CD14-positive monocyte (primary cell): ENCODE data around the gene ERO1B. TPM values are rescaled to one million over a fixed set of nuclear protein-coding genes. Genes with fewer than 3 reads are reported as not detected.

Source experiments
- DNase-seq, 3 donors: peaks; one replicate each; pipeline ENCODE4 v3.0.0-alpha.2; 2011 to 2022
- H2AFZ ChIP-seq: 2 replicates; pipeline ENCODE4 v1.6.0; 2012; ENCODE audit warnings: mild to moderate bottlenecking, low read depth, low read length, inconsistent platforms; ENCODE audit not compliant: insufficient read depth, poor library complexity, severe bottlenecking
- H3K27ac ChIP-seq, 2 donors: 1 replicate in 1 of 2; 2 replicates in 1 of 2; pipeline ENCODE4 v1.5.1; 2012 to 2013; ENCODE audit warnings: low read length in 2 of 2, control low read depth in 1 of 2, inconsistent platforms in 1 of 2, low read depth in 1 of 2, mild to moderate bottlenecking in 1 of 2
- H3K27me3 ChIP-seq, 2 donors: one replicate each; pipeline versions ENCODE4 v1.6.0 to v1.6.1; 2011 to 2013; ENCODE audit warnings: low read length in 2 of 2; ENCODE audit not compliant: control insufficient read depth in 2 of 2, insufficient read depth in 2 of 2
- H3K36me3 ChIP-seq, 2 donors: replicated peaks in 1 of 2; 1 replicate in 1 of 2; 2 replicates in 1 of 2; pipeline versions ENCODE4 v1.5.1 to v1.6.1; 2012 to 2013; ENCODE audit warnings: low read length in 2 of 2, control low read depth in 1 of 2, inconsistent platforms in 1 of 2, mild to moderate bottlenecking in 1 of 2; ENCODE audit not compliant: insufficient read depth in 2 of 2, control insufficient read depth in 1 of 2
- H3K4me1 ChIP-seq, 2 donors: 1 replicate in 1 of 2; 2 replicates in 1 of 2; pipeline versions ENCODE4 v1.5.1 to v1.6.1; 2012 to 2013; ENCODE audit warnings: low read length in 2 of 2, control low read depth in 1 of 2, inconsistent platforms in 1 of 2, mild to moderate bottlenecking in 1 of 2, moderate library complexity in 1 of 2; ENCODE audit not compliant: insufficient read depth in 2 of 2, control insufficient read depth in 1 of 2
- H3K4me2 ChIP-seq: replicated peaks from 2 replicates; pipeline ENCODE3; 2012; ENCODE audit warnings: low read length, moderate library complexity, mild to moderate bottlenecking; ENCODE audit not compliant: poor library complexity, severe bottlenecking; ENCODE audit errors: extremely low read depth
- H3K4me3 ChIP-seq, 3 experiments: fragments of 200-600 bp in 1 of 3; sonication (generic) in 1 of 3; replicated peaks in 1 of 3; 1 replicate in 2 of 3; 2 replicates in 1 of 3; pipeline ENCODE4 v1.5.1; 2011 to 2013; ENCODE audit warnings: low read length in 3 of 3, mild to moderate bottlenecking in 3 of 3, control low read depth in 2 of 3, low read depth in 2 of 3, inconsistent platforms in 1 of 3, moderate library complexity in 1 of 3
- H3K79me2 ChIP-seq: 2 replicates; pipeline ENCODE4 v1.6.0; 2012; ENCODE audit warnings: mild to moderate bottlenecking, control low read depth, inconsistent platforms, low read length, moderate library complexity; ENCODE audit not compliant: insufficient read depth
- H3K9ac ChIP-seq: 2 replicates; pipeline ENCODE4 v1.6.0; 2017; ENCODE audit warnings: low read length, mild to moderate bottlenecking; ENCODE audit not compliant: insufficient read depth, poor library complexity, severe bottlenecking
- H3K9me3 ChIP-seq, 2 donors: replicated peaks in 1 of 2; 1 replicate in 1 of 2; 2 replicates in 1 of 2; pipeline versions ENCODE4 v1.5.1 to v1.6.1; 2012 to 2013; ENCODE audit warnings: low read length in 2 of 2, control low read depth in 1 of 2; ENCODE audit not compliant: control insufficient read depth in 1 of 2, insufficient read depth in 1 of 2
- H4K20me1 ChIP-seq: 2 replicates; pipeline ENCODE4 v1.6.0; 2012; ENCODE audit warnings: mild to moderate bottlenecking, low read length, control low read depth, moderate library complexity; ENCODE audit not compliant: insufficient read depth
- H3K27ac Mint-ChIP-seq, 7 donors: one replicate each; pipeline ENCODE4 v1.8.0; 2020; ENCODE audit warnings: mild to moderate bottlenecking in 7 of 7, mixed read lengths in 7 of 7, moderate library complexity in 6 of 7, inconsistent platforms in 2 of 7
- H3K27me3 Mint-ChIP-seq, 3 donors: one replicate each; pipeline ENCODE4 v1.8.0; 2021 to 2022; ENCODE audit warnings: low read depth in 3 of 3, mild to moderate bottlenecking in 3 of 3, mixed read lengths in 3 of 3, moderate library complexity in 3 of 3, inconsistent platforms in 1 of 3
- H3K36me3 Mint-ChIP-seq, 2 donors: one replicate each; pipeline ENCODE4 v1.8.0; 2020; ENCODE audit warnings: mixed read lengths in 2 of 2, inconsistent platforms in 1 of 2, mild to moderate bottlenecking in 1 of 2
- H3K4me1 Mint-ChIP-seq: one replicate; pipeline ENCODE4 v1.8.0; 2020; ENCODE audit warnings: mild to moderate bottlenecking, mixed read lengths
- H3K4me3 Mint-ChIP-seq, 2 donors: one replicate each; pipeline ENCODE4 v1.8.0; 2020; ENCODE audit warnings: mild to moderate bottlenecking in 2 of 2, mixed read lengths in 2 of 2, moderate library complexity in 1 of 2
- H3K9me3 Mint-ChIP-seq, 7 donors: one replicate each; pipeline ENCODE4 v1.8.0; 2020 to 2022; ENCODE audit warnings: mixed read lengths in 7 of 7, mild to moderate bottlenecking in 6 of 7, moderate library complexity in 6 of 7, inconsistent platforms in 2 of 7
- CTCF ChIP-seq: fragments of 200-600 bp; IDR thresholded peaks from one replicate; pipeline ENCODE4 v1.8.0; 2022; ENCODE audit warnings: antibody characterized with exemption, mild to moderate bottlenecking
- whole genome bisulfite sequencing: methylation state at CpG from one replicate; pipeline ENCODE4 v1.1.5; 2013; ENCODE audit warnings: missing lambda C conversion rate; ENCODE audit not compliant: insufficient coverage; 5-methylcytosine and 5-hydroxymethylcytosine counted together
- intact Hi-C, 2 donors: fragments of 100-400 bp; cut with micrococcal nuclease; formaldehyde crosslinking; loops; one replicate each; pipeline versions ENCODE4 v1.15.0 to v1.15.1; 2023
- polyA plus RNA-seq, 3 donors: library from polyadenylated mRNA; depleted of rRNA in 1 of 3; unstranded in 2 of 3; stranded (reverse) in 1 of 3; fragments of 300-500 nt in 2 of 3; fragments of >200 nt in 1 of 3; fragmentation: Illumina TruSeq in 2 of 3; gene quantifications; 1 replicate in 2 of 3; 2 replicates in 1 of 3; pipeline ENCODE4 v1.2.3, GENCODE V29; 2012 to 2021

Gene ERO1B
- polyA plus RNA-seq, 3 donors = 2.7 to 4.2 (median 3.2) TPM

DNA sequence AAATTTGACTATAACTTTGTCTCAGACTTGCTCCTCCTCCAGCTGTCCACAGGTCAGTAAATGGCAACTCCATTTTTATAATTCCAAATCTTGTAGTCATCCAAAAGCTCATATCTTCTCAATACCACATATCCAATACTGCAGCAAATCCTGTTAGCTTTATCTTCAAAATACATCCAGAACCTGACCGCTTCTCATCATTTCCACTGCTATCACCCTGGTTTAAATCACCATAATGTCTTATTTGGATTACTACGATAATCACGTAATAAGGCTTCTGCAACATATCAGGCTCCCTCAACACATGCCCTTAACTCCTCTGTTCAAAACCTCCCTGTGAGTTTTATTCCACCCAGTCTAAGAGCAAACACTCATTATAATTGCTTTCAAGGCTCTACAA, 34.5 kb downstream of the ERO1B start:
- Histone ChIP-seq H3K36me3 (peaks cover 6 to 14% of the 10 kb centered on the region in 2 donors), H3K4me3 (no peak overlapping the region), H3K9me3 (no peaks in the 10 kb centered on the region), H3K79me2 (no peaks in the 10 kb centered on the region), H2AFZ (no peak overlapping the region), H3K4me1 (no peaks in the 10 kb centered on the region), H3K9ac (no peak overlapping the region), H4K20me1 (no peaks in the 10 kb centered on the region), H3K27me3 (no peaks in the 10 kb centered on the region), H3K4me2 (no peak overlapping the region), H3K27ac (no peak overlapping the region)
- H3K4me3 Mint-ChIP-seq = no peak overlapping the region
- no peaks in the 10 kb centered on the region for H3K9me3 Mint-ChIP-seq
- no peak for DNase-seq
- intact Hi-C loops = no loop called here
- peaks cover 0 to 2% (median 0%) of the 10 kb centered on the region in 3 donors for H3K27me3 Mint-ChIP-seq
- H3K4me1 Mint-ChIP-seq = no peaks in the 10 kb centered on the region
- no peak for TF ChIP-seq CTCF
- peaks cover 23 to 25% of the 10 kb centered on the region in 2 donors for H3K36me3 Mint-ChIP-seq
- no peak overlapping the region for H3K27ac Mint-ChIP-seq
- 100% methylated on average over 3 of the region's 3 CpGs for WGBS

DNA sequence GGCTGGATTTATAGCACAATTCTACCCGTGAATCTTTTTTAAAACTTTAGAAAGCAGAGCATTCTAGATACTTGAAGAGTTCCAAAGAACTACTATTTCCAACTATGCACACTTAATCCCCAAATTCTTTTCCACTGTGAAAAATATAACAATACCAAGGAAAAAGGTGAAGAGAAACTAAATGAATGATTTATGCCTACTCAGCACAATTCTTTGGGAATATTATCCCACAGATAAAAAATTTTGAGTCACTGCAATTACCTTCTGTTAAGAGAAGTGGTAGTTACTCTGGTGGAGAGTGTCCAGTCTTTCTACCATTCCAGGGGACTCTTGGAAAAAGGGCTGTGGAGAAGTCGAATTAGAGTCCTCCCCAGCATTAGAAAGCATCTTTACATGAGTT, 39.2 kb downstream of the ERO1B start:
- H3K9me3 Mint-ChIP-seq = no peaks in the 10 kb centered on the region

More for the DNA sequence above, 39.2 kb downstream of the ERO1B start:
- Histone ChIP-seq H3K79me2 (no peaks in the 10 kb centered on the region), H2AFZ (no peak overlapping the region), H3K4me2 (no peak overlapping the region), H4K20me1 (no peaks in the 10 kb centered on the region), H3K27ac (no peak overlapping the region), H3K9me3 (no peaks in the 10 kb centered on the region), H3K27me3 (no peaks in the 10 kb centered on the region), H3K4me1 (no peaks in the 10 kb centered on the region), H3K9ac (no peak overlapping the region), H3K4me3 (no peak overlapping the region), H3K36me3 (peaks cover 7 to 10% of the 10 kb centered on the region in 2 donors)
- H3K4me3 Mint-ChIP-seq = no peak overlapping the region
- no peaks in the 10 kb centered on the region for H3K27me3 Mint-ChIP-seq
- no peak for TF ChIP-seq CTCF
- no peak overlapping the region for H3K27ac Mint-ChIP-seq
- WGBS = no CpG with 5 or more reads among the region's 2 CpGs
- H3K4me1 Mint-ChIP-seq = no peaks in the 10 kb centered on the region
- intact Hi-C loops = no loop called here
- no peak for DNase-seq
- H3K36me3 Mint-ChIP-seq = peaks cover 18 to 22% of the 10 kb centered on the region in 2 donors
